ENCODE results near the gene NRIP3.

NRIP3 gene

GRCh38 chr11:9039863-9040262, 36.1 kb upstream of the NRIP3 start:
- Histone ChIP-seq H3K9ac (ENCODE audit: low read length) (no peak overlapping the region), H4K20me1 (ENCODE audit: insufficient read depth, low read length) (no peaks in the 10 kb centered on the region), H3K4me1 (ENCODE audit: low read length) (peaks cover 5% of the 10 kb centered on the region; the same call in 1 of the 2 replicates), H3K36me3 (replicated peaks; ENCODE audit: low read depth, low read length) (no peaks in the 10 kb centered on the region), H2AFZ (ENCODE audit: low read depth, low read length) (no peak overlapping the region), H3K4me3 (ENCODE audit: low read length) (no peak overlapping the region), H3K79me2 (ENCODE audit: low read length) (no peaks in the 10 kb centered on the region), H3K27me3 (ENCODE audit: low read depth, low read length) (peaks cover 15% of the 10 kb centered on the region; the same call in 1 of the 2 replicates), H3K27ac (ENCODE audit: low read length) (no peak overlapping the region), H3K9me3 (ENCODE audit: insufficient read depth, low read length) (no peaks in the 10 kb centered on the region), H3K4me2 (ENCODE audit: low read length) (no peak overlapping the region)
- TF ChIP-seq EZH2phosphoT487 (IDR thresholded peaks at IDR 0.05; ENCODE audit: low read depth) (no peak), CTCF (IDR thresholded peaks at IDR 0.05; ENCODE audit: low read depth, low read length) (no peak)

DNA sequence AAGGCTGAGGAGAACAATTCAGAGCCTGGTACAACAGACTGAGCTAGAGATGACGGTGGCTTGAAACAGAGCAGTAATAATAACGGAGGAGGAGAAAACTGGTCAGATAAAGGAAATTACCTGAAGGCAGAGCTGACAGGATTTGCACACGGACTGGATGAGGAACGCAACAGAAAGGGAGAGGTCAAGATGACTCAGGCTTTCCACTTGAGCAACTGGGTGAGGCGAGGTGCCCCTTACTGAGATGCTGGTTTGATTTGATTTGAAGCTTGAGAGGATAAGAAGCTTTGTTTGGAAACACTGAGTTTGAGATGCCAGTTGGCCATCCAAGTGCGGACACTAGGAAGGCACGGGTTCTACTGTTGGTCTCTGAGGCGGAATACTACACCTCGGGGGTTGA, 35.4 kb upstream of the NRIP3 start:
- no peak for TF ChIP-seq EZH2phosphoT487 (IDR thresholded peaks at IDR 0.05; ENCODE audit: low read depth)
- no peak for TF ChIP-seq CTCF (IDR thresholded peaks at IDR 0.05; ENCODE audit: low read depth, low read length)
- Histone ChIP-seq H3K79me2 (ENCODE audit: low read length) (no peaks in the 10 kb centered on the region), H3K36me3 (replicated peaks; ENCODE audit: low read depth, low read length) (no peaks in the 10 kb centered on the region), H2AFZ (ENCODE audit: low read depth, low read length) (no peak overlapping the region), H3K9ac (ENCODE audit: low read length) (no peak overlapping the region), H3K4me2 (ENCODE audit: low read length) (no peak overlapping the region), H3K4me3 (ENCODE audit: low read length) (no peak overlapping the region), H3K27me3 (ENCODE audit: low read depth, low read length) (peaks cover 15% of the 10 kb centered on the region; the same call in 1 of the 2 replicates), H3K27ac (ENCODE audit: low read length) (no peak overlapping the region), H4K20me1 (ENCODE audit: insufficient read depth, low read length) (no peaks in the 10 kb centered on the region), H3K9me3 (ENCODE audit: insufficient read depth, low read length) (no peaks in the 10 kb centered on the region), H3K4me1 (ENCODE audit: low read length) (peaks cover 5% of the 10 kb centered on the region; the same call in 1 of the 2 replicates)

- H3K4me2 ChIP-seq (ENCODE audit: low read length), result no peak overlapping the region
- no peaks in the 10 kb centered on the region for H3K79me2 ChIP-seq (ENCODE audit: low read length)
- H3K27me3 ChIP-seq (ENCODE audit: low read depth, low read length), result peaks cover 16% of the 10 kb centered on the region; the same call in 1 of the 2 replicates
- H3K4me3 ChIP-seq (ENCODE audit: low read length), result no peak overlapping the region
- H2AFZ ChIP-seq (ENCODE audit: low read depth, low read length), result no peak overlapping the region
- no peaks in the 10 kb centered on the region for H4K20me1 ChIP-seq (ENCODE audit: insufficient read depth, low read length)
- H3K9me3 ChIP-seq (ENCODE audit: insufficient read depth, low read length), result no peaks in the 10 kb centered on the region
- TF ChIP-seq CTCF (IDR thresholded peaks at IDR 0.05; ENCODE audit: low read depth, low read length), result no peak
- TF ChIP-seq EZH2phosphoT487 (IDR thresholded peaks at IDR 0.05; ENCODE audit: low read depth), result no peak
- peaks cover 5% of the 10 kb centered on the region; the same call in 1 of the 2 replicates for H3K4me1 ChIP-seq (ENCODE audit: low read length)
- no peak overlapping the region for H3K9ac ChIP-seq (ENCODE audit: low read length)
- no peaks in the 10 kb centered on the region for H3K36me3 ChIP-seq (replicated peaks; ENCODE audit: low read depth, low read length)
- H3K27ac ChIP-seq (ENCODE audit: low read length), result no peak overlapping the region
Observed at GRCh38 chr11:9038541-9038940, 34.7 kb upstream of the NRIP3 start.

GRCh38 chr11:9037963-9038362, 34.2 kb upstream of the NRIP3 start:
- Histone ChIP-seq H4K20me1 (ENCODE audit: insufficient read depth, low read length) (no peaks in the 10 kb centered on the region), H3K27ac (ENCODE audit: low read length) (no peak overlapping the region), H3K9me3 (ENCODE audit: insufficient read depth, low read length) (no peaks in the 10 kb centered on the region), H3K4me3 (ENCODE audit: low read length) (no peak overlapping the region), H2AFZ (ENCODE audit: low read depth, low read length) (no peak overlapping the region), H3K9ac (ENCODE audit: low read length) (no peak overlapping the region), H3K79me2 (ENCODE audit: low read length) (no peaks in the 10 kb centered on the region), H3K36me3 (replicated peaks; ENCODE audit: low read depth, low read length) (no peaks in the 10 kb centered on the region), H3K4me1 (ENCODE audit: low read length) (peaks cover 5% of the 10 kb centered on the region; the same call in 1 of the 2 replicates), H3K4me2 (ENCODE audit: low read length) (no peak overlapping the region), H3K27me3 (ENCODE audit: low read depth, low read length) (peaks cover 19% of the 10 kb centered on the region; the same call in 1 of the 2 replicates)
- no peak for TF ChIP-seq EZH2phosphoT487 (IDR thresholded peaks at IDR 0.05; ENCODE audit: low read depth)
- no peak for TF ChIP-seq CTCF (IDR thresholded peaks at IDR 0.05; ENCODE audit: low read depth, low read length)

Data from OCI-LY3 (cell line).